Stimulated activated naive CD8-positive, alpha-beta T cell treated with anti-CD3 and anti-CD28 coated beads, Interleukin-15, Interleukin-2, amounts not matched to agents 100 U/mL and 50 U/mL, for 24 hours (primary cell): ENCODE results near the gene PRDM5.
"Not testable (repeated sequence)": the region's sequence is repeated elsewhere in the genome, so short reads cannot be mapped to it uniquely, and the experiment has no call there.

Experiments used
- ATAC-seq: fragments of 150-1000 bp; cut with Tn5 transposase; one replicate; pipeline ENCODE4 v1.10.0; 2021
- DNase-seq: peaks from one replicate; pipeline ENCODE4 v3.0.0; 2021

The PRDM5 gene

GRCh38 chr4:120648336-120648735 is 274.2 kb downstream of the PRDM5 start:
- not testable (repeated sequence) for ATAC-seq

More at GRCh38 chr4:120648336-120648735, 274.2 kb downstream of the PRDM5 start:
- not testable (repeated sequence) for DNase-seq
